Tibial artery (tissue), 4 donors: ENCODE results near the gene CALHM4.

ENCODE experiments used
- DNase-seq, 2 donors: peaks; one replicate each; pipeline ENCODE4 v3.0.0-alpha.2; 2019
- H3K27ac ChIP-seq, 2 donors: fragments of 200-600 bp; sonication (generic) in 1 of 2; 1 replicate in 1 of 2; 2 replicates in 1 of 2; pipeline ENCODE4 v1.5.1; 2018 to 2019; ENCODE audit warnings: mild to moderate bottlenecking in 1 of 2
- H3K27me3 ChIP-seq, 2 donors: fragments of 200-600 bp; sonication (generic) in 1 of 2; one replicate each; pipeline versions ENCODE4 v1.5.1 to v1.6.0; 2016 to 2019
- H3K36me3 ChIP-seq, 3 donors: fragments of 200-600 bp; sonication (generic) in 2 of 3; one replicate each; pipeline ENCODE4 v1.5.1; 2016 to 2019; ENCODE audit warnings: mild to moderate bottlenecking in 2 of 3
- H3K4me1 ChIP-seq, 4 donors: fragments of 200-600 bp; sonication (generic) in 2 of 4; 1 replicate in 3 of 4; 2 replicates in 1 of 4; pipeline ENCODE4 v1.5.1; 2016 to 2019
- H3K4me3 ChIP-seq, 2 donors: fragments of 200-600 bp; sonication (generic) in 1 of 2; 1 replicate in 1 of 2; 2 replicates in 1 of 2; pipeline ENCODE4 v1.5.1; 2018 to 2019; ENCODE audit warnings: mild to moderate bottlenecking in 2 of 2
- H3K9me3 ChIP-seq, 3 donors: fragments of 200-600 bp; sonication (generic) in 1 of 3; one replicate each; pipeline ENCODE4 v1.5.1; 2016 to 2019
- CTCF ChIP-seq, 2 experiments: fragments of 200-600 bp in 1 of 2; fragments of 450-650 bp in 1 of 2; IDR thresholded peaks; one replicate each; pipeline ENCODE4 v1.5.1; 2017 to 2019; ENCODE audit warnings: antibody characterized with exemption in 2 of 2, mild to moderate bottlenecking in 1 of 2, moderate library complexity in 1 of 2
- intact Hi-C: fragments of 100-400 bp; cut with DNase I; formaldehyde crosslinking; loops from one replicate; pipeline ENCODE4 v1.15.0; 2023; ENCODE audit warnings: low total_unique reads

CALHM4 gene

GRCh38 chr6:116522896-116523295 lies 30.7 kb upstream of the CALHM4 start:
- H3K4me3 ChIP-seq: no peak overlapping the region
- peaks cover 0 to under 1% (median 0%) of the 10 kb centered on the region in 3 donors for H3K36me3 ChIP-seq
- TF ChIP-seq CTCF (IDR thresholded peaks at IDR 0.05): no peak
- intact Hi-C loops: no loop called here
- no peaks in the 10 kb centered on the region for H3K27me3 ChIP-seq
- DNase-seq: no peak
- H3K27ac ChIP-seq: no peak overlapping the region
- no peaks in the 10 kb centered on the region for H3K9me3 ChIP-seq
- peaks cover 0 to 4% (median 0%) of the 10 kb centered on the region in 4 donors for H3K4me1 ChIP-seq

GRCh38 chr6:116524236-116524635 lies 29.3 kb upstream of the CALHM4 start:
- H3K36me3 ChIP-seq: no peaks in the 10 kb centered on the region
- no peak overlapping the region for H3K27ac ChIP-seq
- peaks cover 0 to 7% (median 0%) of the 10 kb centered on the region in 4 donors for H3K4me1 ChIP-seq
- DNase-seq: no peak
- H3K9me3 ChIP-seq: no peaks in the 10 kb centered on the region
- H3K27me3 ChIP-seq: no peaks in the 10 kb centered on the region
- intact Hi-C loops: no loop called here
- no peak for TF ChIP-seq CTCF (IDR thresholded peaks at IDR 0.05)
- no peak overlapping the region for H3K4me3 ChIP-seq

GRCh38 chr6:116528133-116528532 lies 25.4 kb upstream of the CALHM4 start:
- H3K4me1 ChIP-seq: peaks cover 0 to 7% (median 0%) of the 10 kb centered on the region in 4 donors
- H3K27me3 ChIP-seq: no peaks in the 10 kb centered on the region
- H3K4me3 ChIP-seq: no peak overlapping the region
- TF ChIP-seq CTCF (IDR thresholded peaks at IDR 0.05): no peak
- DNase-seq: no peak
- no peaks in the 10 kb centered on the region for H3K36me3 ChIP-seq
- H3K27ac ChIP-seq: no peak overlapping the region
- intact Hi-C loops: no loop called here
- no peaks in the 10 kb centered on the region for H3K9me3 ChIP-seq

GRCh38 chr6:116528780-116529179 lies 24.8 kb upstream of the CALHM4 start:
- intact Hi-C loops: no loop called here
- Histone ChIP-seq H3K9me3 (no peaks in the 10 kb centered on the region), H3K4me3 (no peak overlapping the region)

GRCh38 chr6:116529466-116530290 lies 23.9 kb upstream of the CALHM4 start:
- Histone ChIP-seq H3K36me3 (no peaks in the 10 kb centered on the region), H3K4me3 (no peak overlapping the region), H3K27me3 (no peaks in the 10 kb centered on the region), H3K4me1 (peaks cover 0 to 7% (median 0%) of the 10 kb centered on the region in 4 donors), H3K27ac (no peak overlapping the region), H3K9me3 (no peaks in the 10 kb centered on the region)
- DNase-seq: no peak
- intact Hi-C loops: loop anchor here (10.0 kb wide), 1 partner anchor 245 kb away; no protein-coding TSS in a partner anchor
- TF ChIP-seq CTCF (IDR thresholded peaks at IDR 0.05): no peak

More at GRCh38 chr6:116528780-116529179, 24.8 kb upstream of the CALHM4 start:
- DNase-seq: no peak
- peaks cover 0 to 7% (median 0%) of the 10 kb centered on the region in 4 donors for H3K4me1 ChIP-seq
- H3K27me3 ChIP-seq: no peaks in the 10 kb centered on the region
- no peaks in the 10 kb centered on the region for H3K36me3 ChIP-seq
- no peak for TF ChIP-seq CTCF (IDR thresholded peaks at IDR 0.05)
- H3K27ac ChIP-seq: no peak overlapping the region
